ENCODE data around the gene PPP4R4. TPM values are rescaled to one million over a fixed set of nuclear protein-coding genes. Genes with fewer than 3 reads are reported as not detected.

Gene PPP4R4
- total RNA-seq, 1 experiment from 2014 or later = 1.1 TPM

DNA sequence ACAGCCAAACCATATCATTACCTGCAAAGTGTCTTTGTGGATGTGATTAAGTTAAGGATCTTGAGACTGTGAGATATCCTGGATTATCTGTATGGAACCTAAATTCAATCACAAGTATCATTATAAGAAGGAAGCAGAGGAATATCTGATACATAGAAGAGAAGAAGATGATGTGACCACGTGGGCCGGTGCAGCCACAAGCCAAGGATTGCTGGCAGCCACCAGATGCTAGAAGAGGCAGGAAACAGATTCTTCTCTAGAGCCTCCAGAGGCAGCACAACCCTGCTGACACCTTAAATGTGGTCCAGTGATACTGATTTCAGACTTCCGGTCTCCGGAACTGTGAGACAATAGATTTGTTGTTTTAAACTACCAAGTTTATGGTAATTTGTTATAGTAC, 38.6 kb upstream of the PPP4R4 start:
- ChIA-PET CTCF (no interaction called here), POLR2A (no interaction called here)
- in situ Hi-C loops (cut with HindIII; ENCODE audit: low pct_unique_long_range_greater_than_20kb, low sequenced_read_pairs) (no loop called here), intact Hi-C loops (cut with micrococcal nuclease; ENCODE audit: unreplicated experiment) (loop anchor here (5.0 to 10.0 kb wide), 2 partner anchors 83 to 201 kb away; no protein-coding TSS in a partner anchor)
- no peaks in the 10 kb centered on the region for H3K9me3 ChIP-seq (ENCODE audit: control insufficient read depth, insufficient read depth, low read depth, low read length)
- no TSS peak for BruUV-seq (replicated peaks)
- no peaks in the 10 kb centered on the region for H3K27me3 ChIP-seq (ENCODE audit: control insufficient read depth, insufficient read depth, low read length)
- no peaks in the 10 kb centered on the region for H3K36me3 ChIP-seq (ENCODE audit: control insufficient read depth, insufficient read depth, low read length)
- no peak overlapping the region for H3K4me3 ChIP-seq (ENCODE audit: low read depth in 2 of 2, low read length in 2 of 2)
- no peak for DNase-seq (ENCODE audit: low read depth, low spot score)
- no peak overlapping the region for H3K27ac ChIP-seq (ENCODE audit: low read length)
- H3K4me1 ChIP-seq (ENCODE audit: control insufficient read depth, insufficient read depth, low read length) = no peaks in the 10 kb centered on the region; the same call in 1 of the 2 replicates
- no peak for ATAC-seq
- TF ChIP-seq, protein P1, sequence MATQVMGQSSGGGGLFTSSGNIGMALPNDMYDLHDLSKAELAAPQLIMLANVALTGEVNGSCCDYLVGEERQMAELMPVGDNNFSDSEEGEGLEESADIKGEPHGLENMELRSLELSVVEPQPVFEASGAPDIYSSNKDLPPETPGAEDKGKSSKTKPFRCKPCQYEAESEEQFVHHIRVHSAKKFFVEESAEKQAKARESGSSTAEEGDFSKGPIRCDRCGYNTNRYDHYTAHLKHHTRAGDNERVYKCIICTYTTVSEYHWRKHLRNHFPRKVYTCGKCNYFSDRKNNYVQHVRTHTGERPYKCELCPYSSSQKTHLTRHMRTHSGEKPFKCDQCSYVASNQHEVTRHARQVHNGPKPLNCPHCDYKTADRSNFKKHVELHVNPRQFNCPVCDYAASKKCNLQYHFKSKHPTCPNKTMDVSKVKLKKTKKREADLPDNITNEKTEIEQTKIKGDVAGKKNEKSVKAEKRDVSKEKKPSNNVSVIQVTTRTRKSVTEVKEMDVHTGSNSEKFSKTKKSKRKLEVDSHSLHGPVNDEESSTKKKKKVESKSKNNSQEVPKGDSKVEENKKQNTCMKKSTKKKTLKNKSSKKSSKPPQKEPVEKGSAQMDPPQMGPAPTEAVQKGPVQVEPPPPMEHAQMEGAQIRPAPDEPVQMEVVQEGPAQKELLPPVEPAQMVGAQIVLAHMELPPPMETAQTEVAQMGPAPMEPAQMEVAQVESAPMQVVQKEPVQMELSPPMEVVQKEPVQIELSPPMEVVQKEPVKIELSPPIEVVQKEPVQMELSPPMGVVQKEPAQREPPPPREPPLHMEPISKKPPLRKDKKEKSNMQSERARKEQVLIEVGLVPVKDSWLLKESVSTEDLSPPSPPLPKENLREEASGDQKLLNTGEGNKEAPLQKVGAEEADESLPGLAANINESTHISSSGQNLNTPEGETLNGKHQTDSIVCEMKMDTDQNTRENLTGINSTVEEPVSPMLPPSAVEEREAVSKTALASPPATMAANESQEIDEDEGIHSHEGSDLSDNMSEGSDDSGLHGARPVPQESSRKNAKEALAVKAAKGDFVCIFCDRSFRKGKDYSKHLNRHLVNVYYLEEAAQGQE (IDR thresholded peaks at IDR 0.05; ENCODE audit: insufficient read depth in 1 of 2, low read depth in 2 of 2, low read length in 1 of 2) = no peak
- TF ChIP-seq TCF7L2 (IDR thresholded peaks at IDR 0.05; ENCODE audit: low read depth, low read length) (no peak), SIN3A (IDR thresholded peaks at IDR 0.05; ENCODE audit: borderline replicate concordance, insufficient read depth, low read depth, low read length) (no peak), POLR2AphosphoS5 (IDR thresholded peaks at IDR 0.05; ENCODE audit: low read depth, low read length) (no peak)
- TF ChIP-seq, protein P2, sequence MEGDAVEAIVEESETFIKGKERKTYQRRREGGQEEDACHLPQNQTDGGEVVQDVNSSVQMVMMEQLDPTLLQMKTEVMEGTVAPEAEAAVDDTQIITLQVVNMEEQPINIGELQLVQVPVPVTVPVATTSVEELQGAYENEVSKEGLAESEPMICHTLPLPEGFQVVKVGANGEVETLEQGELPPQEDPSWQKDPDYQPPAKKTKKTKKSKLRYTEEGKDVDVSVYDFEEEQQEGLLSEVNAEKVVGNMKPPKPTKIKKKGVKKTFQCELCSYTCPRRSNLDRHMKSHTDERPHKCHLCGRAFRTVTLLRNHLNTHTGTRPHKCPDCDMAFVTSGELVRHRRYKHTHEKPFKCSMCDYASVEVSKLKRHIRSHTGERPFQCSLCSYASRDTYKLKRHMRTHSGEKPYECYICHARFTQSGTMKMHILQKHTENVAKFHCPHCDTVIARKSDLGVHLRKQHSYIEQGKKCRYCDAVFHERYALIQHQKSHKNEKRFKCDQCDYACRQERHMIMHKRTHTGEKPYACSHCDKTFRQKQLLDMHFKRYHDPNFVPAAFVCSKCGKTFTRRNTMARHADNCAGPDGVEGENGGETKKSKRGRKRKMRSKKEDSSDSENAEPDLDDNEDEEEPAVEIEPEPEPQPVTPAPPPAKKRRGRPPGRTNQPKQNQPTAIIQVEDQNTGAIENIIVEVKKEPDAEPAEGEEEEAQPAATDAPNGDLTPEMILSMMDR (IDR thresholded peaks at IDR 0.05) = no peak

- ATAC-seq (peak; percentile 96), DNase-seq (ENCODE audit: low read depth, low spot score) (no peak)
- ChIA-PET CTCF (interaction anchor here (0.6 to 1.6 kb wide), 9 partner anchors 10 to 403 kb away, joined by 3 to 16 read pairs (median 3); no protein-coding TSS in a partner anchor), POLR2A (no interaction called here)
- BruUV-seq (replicated peaks) = no TSS peak
- TF ChIP-seq, protein P2 (IDR thresholded peaks at IDR 0.05) = peak; percentile 89
- TF ChIP-seq POLR2AphosphoS5 (IDR thresholded peaks at IDR 0.05; ENCODE audit: low read depth, low read length) = no peak
- no peak for TF ChIP-seq SIN3A (IDR thresholded peaks at IDR 0.05; ENCODE audit: borderline replicate concordance, insufficient read depth, low read depth, low read length)
- Histone ChIP-seq H3K27ac (ENCODE audit: low read length) (no peak overlapping the region), H3K27me3 (ENCODE audit: control insufficient read depth, insufficient read depth, low read length) (no peaks in the 10 kb centered on the region), H3K9me3 (ENCODE audit: control insufficient read depth, insufficient read depth, low read depth, low read length) (no peaks in the 10 kb centered on the region), H3K36me3 (ENCODE audit: control insufficient read depth, insufficient read depth, low read length) (no peaks in the 10 kb centered on the region), H3K4me1 (ENCODE audit: control insufficient read depth, insufficient read depth, low read length) (no peaks in the 10 kb centered on the region), H3K4me3 (ENCODE audit: low read depth in 2 of 2, low read length in 2 of 2) (no peak overlapping the region)
- intact Hi-C loops (cut with micrococcal nuclease; ENCODE audit: unreplicated experiment) = loop anchor here (2.0 to 10.0 kb wide), 3 partner anchors 84 to 202 kb away; no protein-coding TSS in a partner anchor
- in situ Hi-C loops (cut with HindIII; ENCODE audit: low pct_unique_long_range_greater_than_20kb, low sequenced_read_pairs) = no loop called here
Observed at GRCh38 chr14:94136575-94137331, 37.4 kb upstream of the PPP4R4 start.
